ENCODE results near the gene SETDB2. TPM values are rescaled to one million over a fixed set of nuclear protein-coding genes. Genes with fewer than 3 reads are reported as not detected.

SETDB2 gene
- total RNA-seq, 1 donor from 2014 or later = 13.0 TPM

DNA sequence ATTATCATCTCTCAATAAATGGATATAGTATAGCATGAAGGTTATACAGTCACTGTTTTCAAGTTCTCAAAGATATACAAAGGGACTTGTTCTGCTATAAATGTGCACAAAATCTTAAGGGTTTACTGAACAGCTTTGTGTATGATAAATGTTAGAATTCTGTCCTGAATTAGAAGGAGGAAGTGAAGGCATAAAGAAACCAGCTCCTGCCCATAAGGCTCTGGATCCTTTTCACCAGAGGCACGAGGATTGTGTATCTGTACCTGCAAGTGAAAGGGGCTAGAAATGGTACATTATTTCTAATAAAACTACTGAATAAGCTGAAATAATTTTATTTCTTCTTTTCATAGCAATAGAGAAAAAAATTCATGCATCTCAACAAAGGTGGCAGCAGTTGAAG is 84.1 kb downstream of the SETDB2 start:
- no peak for DNase-seq (ENCODE audit: low read depth)

DNA sequence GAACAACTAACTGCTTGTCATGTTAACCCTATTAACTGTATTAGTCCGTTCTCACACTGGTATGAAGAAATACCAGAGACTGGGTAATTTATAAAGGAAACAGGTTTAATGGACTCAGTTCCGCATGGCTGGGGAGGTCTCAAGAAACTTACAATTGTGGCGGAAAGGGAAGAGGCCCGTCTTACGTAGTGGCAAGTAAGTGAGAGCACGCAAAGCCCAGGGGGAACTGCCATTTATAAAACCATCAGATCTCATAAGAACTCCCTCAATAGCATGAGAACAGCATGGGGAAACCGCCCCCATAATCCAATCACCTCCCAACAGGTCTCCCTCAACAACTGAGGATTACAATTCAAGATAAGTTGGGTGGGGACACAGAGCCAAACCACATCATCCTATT is 86.4 kb downstream of the SETDB2 start:
- DNase-seq (ENCODE audit: low read depth) = no peak

GRCh38 chr13:49532593-49532992 is 88.5 kb downstream of the SETDB2 start:
- no peak for DNase-seq (ENCODE audit: low read depth)

DNA sequence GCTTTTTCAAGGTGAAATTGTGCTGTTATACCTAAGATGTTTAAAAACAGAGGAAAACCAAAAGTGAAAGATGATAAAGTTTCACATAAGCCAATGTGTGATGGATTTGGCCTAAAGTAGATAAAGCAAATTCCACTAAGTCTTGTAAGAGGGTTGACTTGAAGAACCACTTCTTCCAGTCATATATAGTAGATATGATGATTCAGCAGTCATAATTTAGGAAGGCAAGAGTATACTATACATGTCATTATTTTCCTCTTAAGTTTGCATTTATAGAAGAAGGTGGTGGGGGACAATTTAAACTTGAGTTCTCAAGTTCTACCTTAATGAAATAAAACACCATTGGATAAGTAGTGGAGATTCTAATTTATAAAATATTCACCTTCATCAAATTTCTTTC is 88.9 kb downstream of the SETDB2 start:
- DNase-seq (ENCODE audit: low read depth) = no peak

- no peak for DNase-seq (ENCODE audit: low read depth)
These were observed 89.7 kb downstream of the SETDB2 start for GRCh38 chr13:49533591-49534269.

DNA sequence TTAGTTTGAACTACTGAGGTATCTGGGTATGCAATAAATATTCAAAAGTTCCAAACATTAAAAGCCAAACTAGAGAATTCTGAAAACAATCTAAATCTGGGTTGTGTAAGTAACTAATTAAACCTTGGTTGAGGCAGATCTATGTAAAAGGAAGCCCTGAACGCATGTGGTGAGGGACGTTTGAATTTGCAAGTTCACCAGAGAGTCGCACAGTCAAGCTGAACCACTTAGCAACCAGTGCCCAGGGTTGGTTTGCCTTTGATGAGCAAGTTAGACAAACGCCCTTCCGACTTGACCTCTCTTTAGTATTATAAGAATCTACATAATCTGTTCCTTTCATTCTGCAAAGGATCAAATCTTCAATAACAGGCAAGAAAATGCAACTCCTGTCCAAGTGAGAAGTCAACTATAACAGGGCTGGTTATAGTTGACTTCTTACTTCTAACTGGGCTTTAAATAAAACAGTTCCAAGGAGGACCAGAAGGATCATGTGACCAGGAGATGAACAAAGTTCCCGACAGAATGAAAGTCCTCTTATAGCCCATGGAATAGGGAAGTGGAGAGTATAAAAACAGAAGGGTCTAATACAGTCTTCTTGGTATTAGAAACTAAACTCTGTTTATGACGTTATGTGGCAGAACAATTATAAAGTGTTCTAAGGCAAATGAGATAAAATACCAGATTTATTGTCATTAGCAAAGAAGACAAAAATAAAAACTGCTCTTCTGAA is 92.2 kb downstream of the SETDB2 start:
- DNase-seq (ENCODE audit: low read depth) = no peak

DNA sequence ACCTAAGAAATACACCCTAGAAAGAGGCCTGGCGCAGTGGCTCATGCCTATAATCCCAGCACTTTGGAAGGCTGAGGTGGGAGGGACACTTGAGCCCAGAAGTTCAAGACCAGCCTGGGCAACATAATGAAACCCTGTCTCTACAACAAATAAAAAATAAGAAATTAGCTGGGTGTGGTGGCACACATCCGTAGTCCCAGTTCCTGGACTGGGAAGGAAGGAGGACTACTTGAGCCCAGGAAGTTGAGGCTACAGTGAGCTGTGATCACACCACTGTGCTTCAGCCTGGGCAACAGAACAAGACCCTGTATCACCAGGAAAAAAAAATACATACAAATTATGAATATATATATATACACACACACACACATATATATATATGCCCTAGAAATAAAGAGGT is 94.3 kb downstream of the SETDB2 start:
- no peak for DNase-seq (ENCODE audit: low read depth)

GRCh38 chr13:49539313-49539712 is 95.2 kb downstream of the SETDB2 start:
- DNase-seq (ENCODE audit: low read depth) = no peak

GRCh38 chr13:49539746-49540145 is 95.7 kb downstream of the SETDB2 start:
- no peak for DNase-seq (ENCODE audit: low read depth)

GRCh38 chr13:49540552-49540951 is 96.5 kb downstream of the SETDB2 start:
- no peak for DNase-seq (ENCODE audit: low read depth)

GRCh38 chr13:49543656-49544055 is 99.6 kb downstream of the SETDB2 start:
- DNase-seq (ENCODE audit: low read depth) = no peak

Other genes starting within 250 kb of the SETDB2 start
- not detected in 2 replicates for gene MLNR, start 223.9 kb upstream of the SETDB2 start, total RNA-seq
- 2.7 and 6.9 TPM in 2 replicates for gene CDADC1, start 196.3 kb upstream of the SETDB2 start, total RNA-seq
- 6.9 and 9.4 TPM in 2 replicates for gene CAB39L, start 210 bp upstream of the SETDB2 start, total RNA-seq
- gene PHF11, start 51.7 kb downstream of the SETDB2 start, total RNA-seq = 14.5 and 20.9 TPM in 2 replicates
- 27.9 and 38.7 TPM in 2 replicates for gene RCBTB1, start 141.3 kb downstream of the SETDB2 start, total RNA-seq
- gene ARL11, start 184.2 kb downstream of the SETDB2 start, total RNA-seq = not detected in 2 replicates
- 18.8 and 26.3 TPM in 2 replicates for gene EBPL, start 247.2 kb downstream of the SETDB2 start, total RNA-seq